Dendritic cell treated with granulocyte-macrophage colony-stimulating factor and Interleukin-4, amounts not matched to agents 40 ng/mL and 50 ng/mL, for 4 days (primary cell): ENCODE measurements around the gene ATP6AP1.

ENCODE experiments used
- H3K27ac Mint-ChIP-seq: one replicate; pipeline ENCODE4 v1.8.0; 2022; ENCODE audit warnings: mild to moderate bottlenecking, mixed read lengths
- H3K27me3 Mint-ChIP-seq: one replicate; pipeline ENCODE4 v1.8.0; 2022; ENCODE audit warnings: mild to moderate bottlenecking, mixed read lengths
- H3K36me3 Mint-ChIP-seq: one replicate; pipeline ENCODE4 v1.8.0; 2022; ENCODE audit warnings: low read depth, mixed read lengths
- H3K4me1 Mint-ChIP-seq: one replicate; pipeline ENCODE4 v1.8.0; 2022; ENCODE audit warnings: low read depth, mixed read lengths
- H3K4me3 Mint-ChIP-seq: one replicate; pipeline ENCODE4 v1.8.0; 2022; ENCODE audit warnings: mild to moderate bottlenecking, moderate library complexity, mixed read lengths
- H3K9me3 Mint-ChIP-seq: one replicate; pipeline ENCODE4 v1.8.0; 2022; ENCODE audit warnings: mixed read lengths
- intact Hi-C: fragments of 100-400 bp; cut with micrococcal nuclease; formaldehyde crosslinking; loops from one replicate; pipeline ENCODE4 v1.15.0; 2022

ATP6AP1 gene

DNA sequence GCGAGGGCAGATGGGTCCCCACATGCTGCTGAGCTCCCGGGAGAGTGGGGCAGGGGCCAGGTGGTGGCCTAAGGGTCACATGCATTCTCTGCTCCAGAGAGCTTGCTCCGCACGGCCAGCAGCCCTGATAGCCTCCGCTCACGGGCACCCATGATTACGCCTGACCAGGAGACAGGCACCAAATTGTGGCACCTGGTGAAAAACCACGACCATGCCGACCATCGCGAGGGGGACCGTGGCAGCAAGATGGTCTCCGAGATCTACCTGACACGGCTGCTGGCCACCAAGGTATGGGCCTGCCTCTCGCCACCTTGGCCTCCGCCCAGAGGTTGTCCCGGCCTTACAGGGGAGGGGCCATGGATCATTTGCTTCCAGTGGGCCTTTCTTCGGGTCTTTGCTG is 41.4 kb downstream of the ATP6AP1 start:
- Mint-ChIP-seq H3K27me3 (no peaks in the 10 kb centered on the region), H3K4me1 (peaks cover 14% of the 10 kb centered on the region), H3K4me3 (no peak overlapping the region), H3K9me3 (no peaks in the 10 kb centered on the region), H3K36me3 (peaks cover 94% of the 10 kb centered on the region), H3K27ac (no peak overlapping the region)
- intact Hi-C loops = no loop called here

GRCh38 chrX:154470434-154470833 is 42.0 kb downstream of the ATP6AP1 start:
- Mint-ChIP-seq H3K4me1 (peaks cover 14% of the 10 kb centered on the region), H3K27ac (no peak overlapping the region), H3K9me3 (no peaks in the 10 kb centered on the region), H3K4me3 (no peak overlapping the region), H3K36me3 (peaks cover 92% of the 10 kb centered on the region), H3K27me3 (no peaks in the 10 kb centered on the region)
- intact Hi-C loops = no loop called here

- intact Hi-C loops = no loop called here
- Mint-ChIP-seq H3K4me3 (no peak overlapping the region), H3K27ac (no peak overlapping the region), H3K9me3 (no peaks in the 10 kb centered on the region), H3K36me3 (peaks cover 90% of the 10 kb centered on the region), H3K4me1 (peaks cover 14% of the 10 kb centered on the region), H3K27me3 (no peaks in the 10 kb centered on the region)
Measured at GRCh38 chrX:154470914-154471568, 42.6 kb downstream of the ATP6AP1 start.

DNA sequence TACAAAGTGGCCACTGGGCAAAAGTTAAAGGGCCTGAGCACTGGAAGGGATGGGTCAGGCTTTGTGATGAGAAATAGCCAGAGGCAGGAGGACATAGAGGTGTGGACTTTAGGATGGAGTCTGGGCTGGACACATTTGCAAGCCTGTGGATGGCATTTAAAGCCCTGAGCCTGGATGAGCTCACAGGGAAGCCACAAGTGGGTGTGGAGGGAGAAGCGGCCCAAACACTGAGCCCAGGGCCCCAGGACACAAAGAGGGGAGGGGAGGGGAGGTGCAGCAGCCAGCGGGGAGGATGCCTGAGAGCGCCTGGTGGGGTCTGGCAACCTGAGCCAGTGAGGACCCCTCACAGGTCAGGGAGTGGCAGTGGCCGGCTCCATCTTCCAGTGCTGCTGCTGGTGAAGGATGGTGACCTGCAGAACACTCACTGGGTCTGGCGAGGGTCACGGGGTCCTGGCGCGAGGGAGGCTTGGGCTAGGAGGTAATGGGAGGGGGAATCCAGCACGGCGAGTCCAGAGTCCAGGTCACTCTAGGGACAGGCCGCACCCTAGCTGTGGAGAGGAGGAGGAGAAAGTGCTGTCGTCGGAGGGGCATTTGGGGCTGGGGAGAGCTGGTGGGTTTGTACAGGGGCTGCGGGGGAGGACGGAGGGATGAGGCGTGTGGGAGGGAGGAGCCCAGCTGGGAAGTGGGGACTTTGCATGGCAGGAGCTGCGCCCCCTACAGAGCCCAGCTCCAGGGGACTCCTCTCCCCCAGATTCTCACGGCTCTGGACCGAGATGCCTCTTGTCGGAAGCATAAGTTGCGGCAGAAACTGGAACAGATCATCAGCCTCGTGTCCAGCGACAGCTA is 43.6 kb downstream of the ATP6AP1 start:
- Mint-ChIP-seq H3K4me3 (no peak overlapping the region), H3K36me3 (peaks cover 87% of the 10 kb centered on the region), H3K27me3 (no peaks in the 10 kb centered on the region), H3K4me1 (peaks cover 20% of the 10 kb centered on the region), H3K9me3 (no peaks in the 10 kb centered on the region), H3K27ac (no peak overlapping the region)
- intact Hi-C loops = no loop called here

- Mint-ChIP-seq H3K27me3 (no peaks in the 10 kb centered on the region), H3K27ac (no peak overlapping the region), H3K36me3 (peaks cover 78% of the 10 kb centered on the region), H3K4me1 (peaks cover 20% of the 10 kb centered on the region), H3K9me3 (no peaks in the 10 kb centered on the region), H3K4me3 (no peak overlapping the region)
- intact Hi-C loops = no loop called here
Measured at GRCh38 chrX:154472685-154473632, 44.5 kb downstream of the ATP6AP1 start.

GRCh38 chrX:154473683-154474082 is 45.2 kb downstream of the ATP6AP1 start:
- no peaks in the 10 kb centered on the region for H3K27me3 Mint-ChIP-seq
- H3K36me3 Mint-ChIP-seq = peaks cover 70% of the 10 kb centered on the region
- H3K27ac Mint-ChIP-seq = no peak overlapping the region
- intact Hi-C loops = no loop called here
- no peaks in the 10 kb centered on the region for H3K9me3 Mint-ChIP-seq
- peaks cover 20% of the 10 kb centered on the region for H3K4me1 Mint-ChIP-seq
- no peak overlapping the region for H3K4me3 Mint-ChIP-seq

DNA sequence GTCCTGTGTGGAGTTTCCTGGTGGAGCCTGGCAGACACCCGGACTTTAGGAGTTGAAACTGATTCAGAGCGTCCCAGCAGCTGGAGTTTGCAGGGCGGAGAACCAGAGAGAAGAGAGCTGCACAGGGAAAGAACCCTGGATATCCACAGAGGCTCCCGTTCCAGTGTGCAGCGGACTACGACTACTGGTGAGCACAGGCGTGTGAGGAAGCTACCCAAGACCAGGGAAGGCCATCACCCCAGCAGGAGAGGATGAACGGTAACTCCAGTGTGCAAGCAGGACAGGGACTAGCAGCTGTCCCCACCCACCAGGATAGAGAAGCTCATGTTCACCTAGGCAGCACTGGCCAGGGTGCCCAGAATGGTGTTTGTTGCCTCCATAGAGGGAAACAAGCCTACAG is 48.3 kb downstream of the ATP6AP1 start:
- Mint-ChIP-seq H3K4me3 (no peak overlapping the region), H3K36me3 (peaks cover 39% of the 10 kb centered on the region), H3K27me3 (no peaks in the 10 kb centered on the region), H3K4me1 (peaks cover 27% of the 10 kb centered on the region), H3K27ac (no peak overlapping the region), H3K9me3 (no peaks in the 10 kb centered on the region)
- intact Hi-C loops = no loop called here

GRCh38 chrX:154477891-154478477 is 49.5 kb downstream of the ATP6AP1 start:
- H3K9me3 Mint-ChIP-seq = no peaks in the 10 kb centered on the region
- peaks cover 28% of the 10 kb centered on the region for H3K36me3 Mint-ChIP-seq
- intact Hi-C loops = no loop called here
- peak overlapping the region; percentile 89 for H3K27ac Mint-ChIP-seq
- peaks cover 23% of the 10 kb centered on the region for H3K4me1 Mint-ChIP-seq
- H3K27me3 Mint-ChIP-seq = no peaks in the 10 kb centered on the region
- H3K4me3 Mint-ChIP-seq = peak overlapping the region; percentile 78

DNA sequence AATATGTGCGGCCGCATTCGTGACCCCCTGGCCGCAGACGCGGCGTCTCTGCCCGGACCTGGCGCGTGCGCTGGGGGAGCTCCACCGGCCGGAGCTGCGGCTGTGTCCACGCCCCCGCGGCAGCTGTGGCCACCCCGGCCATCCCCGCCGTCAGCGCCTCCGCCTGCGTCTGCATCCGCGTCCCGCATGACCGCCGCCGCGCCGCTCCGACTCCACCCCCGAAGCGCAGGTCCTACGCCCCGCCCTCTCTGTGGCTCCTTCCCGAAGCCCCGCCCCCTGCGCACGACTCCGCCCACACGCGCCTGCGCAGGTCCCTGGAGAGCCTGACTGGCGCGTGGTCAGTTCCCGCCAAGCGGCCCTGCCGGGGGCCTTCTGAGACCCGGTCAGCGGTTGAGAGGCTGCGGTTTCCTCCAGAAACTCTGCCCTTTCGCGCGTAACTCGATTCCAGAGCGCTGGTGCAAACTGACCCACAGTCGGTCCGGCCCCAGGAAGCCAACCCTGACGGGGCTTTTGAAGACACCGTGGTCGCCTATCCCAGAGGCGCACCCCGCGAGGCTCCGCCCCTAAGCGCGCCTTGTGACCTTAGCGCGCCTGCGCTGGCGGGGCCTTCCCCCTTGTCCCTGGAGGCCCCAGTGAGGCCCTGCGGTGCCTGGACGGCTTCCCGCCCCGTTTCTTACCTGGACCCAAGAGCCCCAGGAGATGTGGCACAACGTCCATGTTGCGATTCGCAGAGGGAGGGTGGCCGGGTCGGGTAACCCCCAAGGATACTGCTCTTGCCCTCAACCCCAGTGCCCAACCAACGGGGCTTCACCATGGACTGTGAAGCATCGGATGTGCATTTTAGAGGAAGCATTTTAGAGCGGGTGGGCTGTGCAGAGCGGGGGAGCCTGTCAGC is 50.5 kb downstream of the ATP6AP1 start, which contains the start of gene LAGE3:
Gene LAGE3 (minus strand): TSS at position 554 of the 895 bp plus-strand sequence. CDS start 366 bp downstream, at position 188.
- H3K4me1 Mint-ChIP-seq = peaks cover 19% of the 10 kb centered on the region
- no peaks in the 10 kb centered on the region for H3K27me3 Mint-ChIP-seq
- peak within 1 kb of the TSS; percentile 89 for H3K27ac Mint-ChIP-seq
- no peaks in the 10 kb centered on the region for H3K9me3 Mint-ChIP-seq
- intact Hi-C loops = no loop called here
- peaks cover 28% of the 10 kb centered on the region for H3K36me3 Mint-ChIP-seq
- H3K4me3 Mint-ChIP-seq = peak within 1 kb of the TSS; percentile 78

- peaks cover 34% of the 10 kb centered on the region for H3K36me3 Mint-ChIP-seq
- peaks cover 27% of the 10 kb centered on the region for H3K4me1 Mint-ChIP-seq
- no peaks in the 10 kb centered on the region for H3K27me3 Mint-ChIP-seq
- no peaks in the 10 kb centered on the region for H3K9me3 Mint-ChIP-seq
- no peak overlapping the region for H3K27ac Mint-ChIP-seq
- intact Hi-C loops = no loop called here
- H3K4me3 Mint-ChIP-seq = no peak overlapping the region
Measured at GRCh38 chrX:154481195-154481594, 52.7 kb downstream of the ATP6AP1 start.

DNA sequence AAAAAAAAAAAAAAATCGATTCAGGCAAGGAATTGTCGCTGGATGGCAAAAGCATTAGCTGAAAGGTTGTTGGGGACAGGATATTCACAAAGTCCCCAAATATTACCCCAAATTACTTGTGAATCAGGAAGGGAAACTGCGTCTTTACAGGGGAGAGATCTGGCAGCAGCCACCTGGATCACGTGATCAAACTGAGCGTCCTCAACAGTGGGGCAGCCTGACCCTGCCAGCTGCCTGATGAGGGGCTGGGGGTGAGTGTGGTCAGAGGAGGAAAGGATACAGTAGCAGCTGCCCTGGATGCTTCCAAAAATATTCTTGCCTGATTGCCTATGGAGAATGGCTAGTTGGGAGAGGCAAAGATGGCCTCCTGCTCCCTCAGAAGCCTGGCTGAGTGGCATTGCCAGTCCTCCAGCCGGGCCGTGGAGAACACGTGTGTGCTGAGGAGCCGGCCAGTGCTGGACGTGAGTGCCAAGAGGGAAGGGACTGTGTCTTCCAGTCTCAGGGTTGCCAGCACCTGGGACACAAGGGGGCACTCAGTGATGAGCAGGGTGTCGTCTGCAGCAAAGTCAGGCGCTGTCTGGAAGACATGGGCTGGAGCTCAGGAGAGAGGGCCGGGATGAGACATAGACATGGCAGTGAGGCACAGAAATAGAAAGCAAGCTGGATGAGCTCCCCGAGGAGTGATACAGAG is 53.6 kb downstream of the ATP6AP1 start:
- H3K4me1 Mint-ChIP-seq = peaks cover 20% of the 10 kb centered on the region
- H3K4me3 Mint-ChIP-seq = no peak overlapping the region
- peak overlapping the region; percentile 3 for H3K27ac Mint-ChIP-seq
- H3K36me3 Mint-ChIP-seq = peaks cover 27% of the 10 kb centered on the region
- no peaks in the 10 kb centered on the region for H3K9me3 Mint-ChIP-seq
- H3K27me3 Mint-ChIP-seq = no peaks in the 10 kb centered on the region
- intact Hi-C loops = no loop called here

DNA sequence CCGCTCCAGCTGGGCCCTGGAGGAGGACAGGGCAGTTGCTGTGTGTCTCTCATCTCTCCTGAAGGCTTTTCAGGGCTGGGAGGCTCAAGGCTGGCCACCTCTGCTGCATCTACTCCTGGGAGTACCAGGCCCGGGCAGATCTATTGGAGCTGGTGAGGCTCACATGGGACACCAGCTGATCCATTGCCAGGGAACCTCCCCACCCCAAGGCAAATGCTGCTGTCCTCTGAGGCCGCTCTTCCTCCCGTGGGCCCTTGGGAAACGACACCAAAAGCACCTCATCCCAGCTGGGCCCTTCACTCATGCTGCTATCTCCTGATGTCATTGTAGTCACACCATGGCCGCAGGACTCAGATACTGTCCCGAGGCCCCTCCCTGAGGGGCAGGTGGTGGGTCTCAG is 54.3 kb downstream of the ATP6AP1 start:
- Mint-ChIP-seq H3K4me1 (peaks cover 22% of the 10 kb centered on the region), H3K9me3 (no peaks in the 10 kb centered on the region), H3K36me3 (peaks cover 31% of the 10 kb centered on the region), H3K27me3 (peaks cover 1% of the 10 kb centered on the region), H3K27ac (peak overlapping the region; percentile 3), H3K4me3 (no peak overlapping the region)
- intact Hi-C loops = no loop called here
